HG03469 (cell line): ENCODE measurements around the gene TSPEAR.
"Not testable (repeated sequence)": the region's sequence is repeated elsewhere in the genome, so short reads cannot be mapped to it uniquely, and the experiment has no call there.

ENCODE experiments used
- ATAC-seq: cut with Tn5 transposase; IDR thresholded peaks from one replicate; pipeline ENCODE4 v1.9.1; 2021; ENCODE audit warnings: mild to moderate bottlenecking, moderate library complexity, moderate number of reproducible peaks; ENCODE audit not compliant: unreplicated experiment

TSPEAR gene

DNA sequence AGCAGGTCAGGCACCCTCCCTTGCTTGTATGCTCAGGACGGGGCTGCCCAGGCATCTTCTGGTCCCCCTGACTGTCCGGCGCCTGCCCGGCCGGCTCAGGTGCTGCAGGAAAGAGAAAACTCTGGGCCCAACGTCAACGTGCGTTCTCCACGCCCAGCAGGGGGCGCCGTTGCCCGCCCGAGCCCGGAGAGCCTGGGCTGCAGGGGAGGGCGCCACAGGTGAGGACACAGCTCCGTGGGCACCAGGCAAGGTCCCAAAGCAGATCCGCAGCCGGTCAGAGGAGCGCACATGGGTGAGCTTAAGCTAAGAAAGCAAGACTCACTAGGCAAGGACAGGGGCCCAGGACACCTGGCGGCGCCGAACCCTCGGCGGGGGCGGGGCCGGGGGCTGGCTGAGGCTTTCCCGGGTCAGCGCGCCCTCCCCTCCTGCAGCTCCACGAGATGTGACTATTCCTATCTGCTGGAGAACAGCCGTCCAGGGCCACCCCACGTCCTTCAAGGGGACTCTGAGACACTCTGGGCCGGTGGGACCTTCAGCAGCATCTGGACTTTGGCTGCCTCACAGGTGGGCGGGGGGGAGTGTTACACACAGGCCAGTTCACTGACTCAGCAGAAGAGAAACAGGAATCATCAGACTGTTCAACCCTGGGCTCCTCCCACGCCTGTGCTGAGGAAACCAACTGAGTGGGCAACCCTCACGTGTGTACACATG, 200.7 kb downstream of the TSPEAR start:
- ATAC-seq, result no peak

DNA sequence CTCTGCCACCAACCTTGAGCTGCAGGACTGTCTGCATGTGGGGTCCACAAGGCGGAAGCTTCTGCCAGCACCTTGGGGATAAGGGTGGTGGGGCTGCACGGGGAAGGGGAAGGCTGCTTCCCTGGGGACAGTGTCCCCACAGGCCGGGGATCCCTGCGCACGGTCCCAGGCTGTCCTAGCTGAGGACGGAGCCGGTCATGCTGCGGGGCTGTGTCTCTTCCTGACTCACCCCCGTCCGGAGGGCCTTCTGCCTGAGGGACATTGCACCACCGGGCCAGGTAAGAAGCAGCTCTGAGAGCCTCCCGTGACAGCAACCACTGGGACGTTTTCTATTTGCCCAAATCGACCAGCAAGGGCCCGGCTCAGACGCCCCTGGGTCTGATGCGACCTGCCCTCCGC, 201.3 kb downstream of the TSPEAR start:
- no peak for ATAC-seq

DNA sequence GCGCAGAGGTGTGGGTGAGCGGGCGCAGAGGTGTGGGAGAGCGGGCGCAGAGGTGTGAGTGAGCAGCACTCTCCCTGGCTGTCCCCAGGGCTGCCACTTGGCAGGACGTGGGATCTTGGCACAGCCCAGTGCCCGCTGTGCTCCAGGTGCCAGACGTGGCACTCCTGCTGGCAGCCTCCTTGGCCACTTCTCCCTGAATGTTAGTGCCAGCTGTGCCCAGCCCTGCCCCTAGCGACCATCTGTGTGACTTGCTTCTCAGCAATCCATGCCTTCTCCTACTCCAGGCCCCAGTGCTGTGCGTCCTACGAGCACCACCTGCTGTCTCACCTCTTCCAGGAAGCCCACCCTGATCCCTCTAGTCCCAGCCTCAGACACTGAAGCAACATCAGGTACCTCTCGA, 201.8 kb downstream of the TSPEAR start:
- ATAC-seq, result no peak

DNA sequence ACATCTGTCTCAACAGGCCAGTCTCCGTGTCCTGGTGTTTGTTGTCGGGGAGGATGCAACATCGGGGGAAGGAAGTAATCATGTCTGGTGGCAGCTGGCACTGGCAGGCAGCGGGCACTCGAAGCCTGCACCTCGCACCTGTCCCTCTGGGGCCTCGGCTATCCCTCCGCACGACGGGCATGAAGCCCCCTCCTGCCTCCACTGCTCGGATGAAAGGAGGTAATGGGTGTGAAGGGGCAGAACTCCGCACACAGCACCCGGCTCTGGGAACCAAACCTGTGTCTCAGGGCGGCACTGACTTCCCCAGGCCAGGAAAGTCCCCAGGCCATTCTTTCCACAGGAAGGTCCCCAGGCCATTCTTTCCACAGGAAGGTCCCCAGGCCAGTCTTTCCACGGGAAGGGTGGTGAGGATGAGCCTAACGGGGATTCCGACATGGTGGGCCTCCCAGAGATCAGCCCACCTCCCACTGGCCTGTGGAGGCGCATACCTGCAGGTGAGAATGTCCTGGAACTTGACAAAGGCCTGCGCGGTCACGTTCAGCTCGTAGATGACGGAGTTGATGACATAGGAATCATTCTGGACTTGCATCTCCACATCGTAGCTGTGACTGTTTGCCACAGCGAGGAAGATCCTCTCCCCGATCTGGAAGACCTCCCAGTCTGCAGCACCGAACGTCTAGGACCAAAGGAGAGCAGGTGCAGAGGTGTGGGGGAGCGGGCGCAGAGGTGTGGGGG, 202.5 kb downstream of the TSPEAR start:
- no peak for ATAC-seq

DNA sequence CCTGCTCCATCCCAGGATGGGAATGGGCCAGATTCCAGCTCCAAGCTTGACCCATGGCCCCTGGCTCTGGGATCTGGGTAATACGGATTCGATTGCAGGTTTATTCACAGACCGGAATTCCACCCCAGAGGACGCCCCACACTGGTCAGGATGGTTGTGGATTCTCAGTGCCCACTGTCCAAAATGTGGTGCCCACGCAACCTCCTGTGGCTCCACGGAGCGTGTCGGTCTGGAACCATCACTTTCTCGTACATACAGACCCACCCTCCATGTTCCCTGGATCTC, 203.0 kb downstream of the TSPEAR start:
- ATAC-seq, result no peak

DNA sequence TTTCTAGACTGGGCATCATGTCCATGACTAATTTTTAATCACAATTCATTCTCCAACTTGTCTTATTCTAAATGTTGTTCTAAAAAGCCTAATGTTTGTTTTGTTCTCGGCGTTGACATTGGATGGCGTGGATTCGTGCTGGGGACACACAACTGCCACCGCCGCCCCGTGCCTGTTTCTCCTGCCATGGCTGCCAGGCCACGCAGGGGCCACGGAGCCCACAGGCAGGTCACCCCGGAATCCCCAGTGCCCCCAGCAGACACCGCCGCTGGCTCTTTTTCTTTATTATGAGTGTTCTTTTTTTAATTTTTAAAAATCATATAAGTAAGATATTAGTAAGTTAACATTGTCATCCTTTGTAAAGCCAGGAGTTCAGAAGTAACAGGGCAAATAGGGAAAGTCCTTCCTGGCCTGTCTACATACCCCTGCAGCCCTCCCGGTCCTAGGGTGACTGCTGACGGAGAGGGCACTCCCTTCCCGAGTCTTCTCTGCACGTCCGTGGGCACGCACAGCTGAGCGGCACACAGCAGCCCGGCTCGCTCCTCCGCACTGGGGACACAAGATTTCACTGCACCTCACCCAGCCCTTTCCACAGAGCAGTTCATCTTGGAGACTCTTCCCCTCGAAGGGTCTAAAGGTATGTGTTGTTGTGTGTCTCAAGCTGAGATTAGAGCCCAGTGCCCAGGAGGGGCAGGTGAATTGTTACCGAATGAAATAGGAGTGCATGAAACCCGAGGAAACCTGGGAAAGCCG, 203.5 kb downstream of the TSPEAR start:
- ATAC-seq, result no peak

DNA sequence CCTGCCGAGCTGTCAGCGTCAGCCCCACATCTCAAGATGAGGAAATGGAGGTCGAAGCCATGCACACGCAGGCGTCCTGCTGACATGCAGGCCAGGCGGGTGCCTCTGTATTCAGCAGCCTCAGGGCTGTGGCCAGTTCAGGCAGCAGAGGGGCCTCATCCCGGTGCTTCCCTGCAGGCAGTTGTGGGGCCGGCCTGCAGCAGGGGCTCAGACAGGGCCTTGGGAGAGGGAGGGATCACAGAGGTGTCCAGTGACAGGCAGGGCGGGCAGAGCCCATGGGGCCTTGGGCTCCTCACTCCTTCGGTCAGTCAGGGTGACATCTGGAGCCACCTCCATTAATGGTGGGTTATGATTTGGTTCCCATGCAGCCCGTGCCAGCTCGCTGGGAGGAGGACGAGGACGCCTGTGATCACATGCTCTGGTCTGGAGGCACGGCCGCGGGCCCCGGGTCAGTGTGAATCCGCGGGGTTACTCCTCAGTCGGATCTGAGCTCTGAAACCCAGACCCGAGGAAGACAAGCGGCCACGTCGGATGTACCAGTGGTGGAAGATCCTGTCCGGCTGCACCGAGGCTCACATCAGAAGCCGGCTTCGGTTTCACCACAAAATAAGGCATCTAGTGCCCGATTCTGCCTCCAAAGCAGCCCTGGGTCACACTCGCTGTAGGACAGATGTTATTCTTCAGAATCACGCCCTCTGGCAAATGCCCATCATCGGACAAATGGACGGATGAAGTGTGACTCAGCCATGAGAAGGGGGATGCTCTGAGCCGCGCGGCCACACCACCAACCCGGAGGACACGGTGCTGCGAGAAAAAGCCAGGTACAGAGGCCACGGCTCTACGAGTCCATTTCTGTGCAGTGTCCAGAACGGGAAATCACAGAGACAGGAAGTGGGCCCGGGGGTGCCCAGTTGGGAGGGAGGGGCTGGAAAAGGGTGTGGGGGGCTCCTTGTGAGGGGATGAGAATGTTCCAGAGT, 204.8 kb downstream of the TSPEAR start:
- no peak for ATAC-seq

DNA sequence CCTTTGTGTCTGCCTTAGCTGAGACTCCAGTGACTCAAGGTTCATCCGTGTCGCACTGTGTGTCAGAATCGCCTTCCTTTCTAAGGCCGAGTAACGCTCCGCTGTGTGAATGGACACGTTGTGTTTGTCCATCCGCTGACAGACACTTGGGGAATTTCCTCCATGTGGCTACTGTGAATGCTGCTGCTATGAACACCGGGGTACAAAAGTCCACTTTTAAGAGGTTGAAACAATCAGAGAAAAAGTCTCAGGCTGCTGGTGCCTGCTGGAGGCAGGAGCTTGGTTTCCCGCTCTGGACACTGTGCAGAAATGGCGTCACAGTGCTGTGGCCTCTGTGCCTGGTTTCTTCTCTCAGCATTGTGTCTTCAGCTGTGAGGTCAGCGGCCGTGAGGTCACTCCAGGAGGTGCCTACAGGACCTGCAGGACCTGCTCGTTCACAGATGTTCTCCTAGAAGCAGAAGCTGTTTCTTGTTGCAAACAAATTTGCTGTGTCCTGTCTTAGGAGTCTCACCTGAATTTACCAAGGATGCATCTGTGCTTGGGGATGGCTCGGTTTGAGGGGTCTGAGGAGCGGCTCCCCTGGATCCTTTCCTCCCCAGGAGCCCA, 205.6 kb downstream of the TSPEAR start:
- ATAC-seq, result no peak

DNA sequence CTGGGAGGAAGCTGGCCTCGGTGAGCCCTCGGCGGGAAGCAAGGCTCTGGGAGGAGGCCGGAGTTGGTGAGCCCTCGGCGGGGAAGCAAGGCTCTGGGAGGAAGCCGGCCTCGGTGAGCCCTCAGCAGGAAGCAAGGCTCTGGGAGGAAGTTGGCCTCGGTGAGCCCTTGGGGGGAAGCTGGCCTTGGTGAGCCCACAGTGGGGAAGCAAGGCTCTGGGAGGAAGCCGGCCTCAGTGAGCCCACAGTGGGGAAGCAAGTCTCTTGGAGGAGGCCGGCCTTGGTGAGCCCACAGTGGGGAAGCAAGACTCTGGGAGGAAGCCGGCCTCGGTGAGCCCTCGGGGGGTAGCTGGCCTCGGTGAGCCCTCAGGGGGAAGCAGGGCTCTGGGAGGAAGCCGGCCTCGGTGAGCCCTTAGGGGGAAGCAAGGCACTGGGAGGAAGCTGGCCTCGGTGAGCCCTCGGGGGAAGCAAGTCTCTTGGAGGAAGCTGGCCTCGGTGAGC, 207.4 kb downstream of the TSPEAR start:
- no peak for ATAC-seq

DNA sequence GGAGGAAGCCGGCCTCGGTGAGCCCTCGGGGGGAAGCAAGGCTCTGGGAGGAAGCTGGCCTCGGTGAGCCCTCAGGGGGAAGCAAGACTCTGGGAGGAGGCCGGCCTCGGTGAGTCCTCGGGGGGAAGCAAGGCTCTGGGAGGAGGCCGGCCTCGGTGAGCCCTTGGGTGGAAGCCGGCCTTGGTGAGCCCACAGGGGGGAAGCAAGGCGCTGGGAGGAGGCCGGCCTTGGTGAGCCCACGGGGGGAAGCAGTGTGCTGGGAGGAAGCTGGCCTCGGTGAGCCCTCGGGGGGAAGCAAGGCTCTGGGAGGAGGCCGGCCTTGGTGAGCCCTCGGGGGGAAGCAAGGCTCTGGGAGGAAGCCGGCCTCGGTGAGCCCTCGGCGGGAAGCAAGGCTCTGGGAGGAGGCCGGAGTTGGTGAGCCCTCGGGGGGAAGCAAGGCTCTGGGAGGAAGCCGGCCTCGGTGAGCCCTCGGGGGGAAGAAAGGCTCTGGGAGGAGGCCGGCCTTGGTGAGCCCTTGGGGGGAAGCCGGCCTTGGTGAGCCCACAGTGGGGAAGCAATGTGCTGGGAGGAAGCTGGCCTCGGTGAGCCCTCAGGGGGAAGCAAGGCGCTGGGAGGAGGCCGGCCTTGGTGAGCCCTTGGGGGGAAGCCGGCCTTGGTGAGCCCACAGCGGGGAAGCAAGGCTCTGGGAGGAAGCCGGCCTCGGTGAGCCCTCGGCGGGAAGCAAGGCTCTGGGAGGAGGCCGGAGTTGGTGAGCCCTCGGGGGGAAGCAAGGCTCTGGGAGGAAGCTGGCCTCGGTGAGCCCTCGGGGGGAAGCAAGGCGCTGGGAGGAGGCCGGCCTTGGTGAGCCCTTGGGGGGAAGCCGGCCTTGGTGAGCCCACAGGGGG, 208.1 kb downstream of the TSPEAR start:
- ATAC-seq, result not testable (repeated sequence)

DNA sequence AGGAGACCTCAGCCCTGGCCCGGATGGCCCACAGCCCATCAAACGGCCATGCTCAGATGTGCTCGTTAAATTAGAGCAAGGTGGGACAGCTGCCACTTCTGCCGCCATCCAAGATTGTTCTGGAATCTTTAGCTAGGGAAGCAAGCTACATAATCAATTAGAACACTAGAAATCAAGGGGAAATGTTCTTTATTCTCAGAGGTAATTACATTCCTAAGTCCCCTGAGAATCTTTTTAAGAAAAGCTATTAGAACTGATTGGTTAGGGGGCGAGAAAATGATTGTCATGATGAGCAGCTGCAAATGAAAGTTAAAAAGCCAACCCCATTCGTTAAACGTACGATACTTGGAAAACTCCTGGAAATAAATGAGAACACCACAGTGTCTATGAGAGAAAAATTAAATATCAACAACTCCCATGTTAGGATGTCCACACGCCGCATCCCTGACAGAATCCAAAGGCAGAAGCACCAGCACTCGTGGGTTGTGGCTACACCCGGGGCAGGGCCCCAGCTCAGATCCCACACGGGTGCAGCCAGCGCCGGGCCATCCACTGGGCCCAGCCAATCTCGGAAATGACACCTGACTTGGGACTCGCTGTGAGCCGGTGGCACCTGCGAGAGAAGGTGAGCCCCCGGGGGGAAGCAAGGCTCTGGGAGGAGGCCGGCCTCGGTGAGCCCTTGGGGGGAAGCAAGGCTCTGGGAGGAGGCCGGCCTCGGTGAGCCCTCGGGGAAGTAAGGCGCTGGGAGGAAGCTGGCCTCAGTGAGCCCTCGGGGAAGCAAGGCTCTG, 209.0 kb downstream of the TSPEAR start:
- ATAC-seq, result no peak

DNA sequence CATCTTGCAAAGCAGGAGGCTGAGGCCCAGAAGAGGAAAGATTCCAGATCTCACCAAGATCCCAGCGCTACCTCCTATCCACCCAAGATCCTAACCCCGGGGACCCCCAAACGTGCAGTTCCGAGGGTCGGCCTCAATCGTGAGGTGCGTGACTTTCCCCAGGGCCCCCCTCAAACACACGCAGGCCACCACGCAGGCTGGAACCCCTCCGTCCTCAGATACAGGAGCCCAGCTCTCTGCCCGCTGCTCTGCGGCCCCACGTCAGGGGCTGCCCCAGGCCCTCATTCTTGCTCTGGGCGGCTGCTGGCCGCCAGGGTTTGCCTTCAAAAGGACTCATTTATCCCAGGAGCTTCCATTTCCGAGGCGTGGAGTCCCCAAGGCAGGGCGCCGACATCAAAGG, 211.3 kb downstream of the TSPEAR start:
- no peak for ATAC-seq

DNA sequence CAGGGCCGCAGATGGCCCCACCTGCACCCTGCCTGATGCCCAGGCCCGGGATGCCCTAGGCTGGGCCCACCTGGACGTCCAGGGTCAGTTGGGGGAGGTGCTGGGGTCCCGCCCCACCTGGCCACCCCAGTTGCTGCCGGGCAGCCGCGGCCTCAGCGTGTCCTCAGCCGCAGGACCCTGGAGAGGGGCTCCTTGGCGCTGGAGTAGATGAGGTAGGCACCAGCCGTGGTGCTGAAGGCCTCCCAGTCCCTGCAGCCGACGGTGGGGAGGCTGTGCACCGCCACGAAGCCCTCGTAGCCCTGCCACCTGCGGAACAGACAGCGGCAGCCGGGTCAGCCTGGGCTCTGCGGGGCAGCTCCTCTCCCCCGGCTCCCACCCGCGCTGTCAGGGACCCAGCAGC, 211.7 kb downstream of the TSPEAR start:
- ATAC-seq, result no peak

DNA sequence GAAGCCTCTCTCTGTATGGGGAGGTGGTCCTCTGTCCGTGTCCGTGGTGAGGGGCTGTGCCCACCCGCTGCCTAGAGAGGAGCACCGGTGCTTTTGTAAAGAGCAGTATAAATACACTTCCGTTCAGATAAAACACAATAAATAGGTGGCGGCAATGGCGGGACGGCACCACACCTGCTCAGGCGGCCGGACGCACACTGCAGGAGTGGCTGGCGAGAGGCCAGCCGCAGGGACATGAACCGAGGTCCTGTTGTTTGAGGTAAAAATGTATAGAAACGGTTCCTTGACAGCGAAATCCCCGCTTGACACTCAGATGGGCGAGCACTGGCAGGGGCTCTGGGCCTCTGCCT, 212.2 kb downstream of the TSPEAR start:
- ATAC-seq, result no peak

DNA sequence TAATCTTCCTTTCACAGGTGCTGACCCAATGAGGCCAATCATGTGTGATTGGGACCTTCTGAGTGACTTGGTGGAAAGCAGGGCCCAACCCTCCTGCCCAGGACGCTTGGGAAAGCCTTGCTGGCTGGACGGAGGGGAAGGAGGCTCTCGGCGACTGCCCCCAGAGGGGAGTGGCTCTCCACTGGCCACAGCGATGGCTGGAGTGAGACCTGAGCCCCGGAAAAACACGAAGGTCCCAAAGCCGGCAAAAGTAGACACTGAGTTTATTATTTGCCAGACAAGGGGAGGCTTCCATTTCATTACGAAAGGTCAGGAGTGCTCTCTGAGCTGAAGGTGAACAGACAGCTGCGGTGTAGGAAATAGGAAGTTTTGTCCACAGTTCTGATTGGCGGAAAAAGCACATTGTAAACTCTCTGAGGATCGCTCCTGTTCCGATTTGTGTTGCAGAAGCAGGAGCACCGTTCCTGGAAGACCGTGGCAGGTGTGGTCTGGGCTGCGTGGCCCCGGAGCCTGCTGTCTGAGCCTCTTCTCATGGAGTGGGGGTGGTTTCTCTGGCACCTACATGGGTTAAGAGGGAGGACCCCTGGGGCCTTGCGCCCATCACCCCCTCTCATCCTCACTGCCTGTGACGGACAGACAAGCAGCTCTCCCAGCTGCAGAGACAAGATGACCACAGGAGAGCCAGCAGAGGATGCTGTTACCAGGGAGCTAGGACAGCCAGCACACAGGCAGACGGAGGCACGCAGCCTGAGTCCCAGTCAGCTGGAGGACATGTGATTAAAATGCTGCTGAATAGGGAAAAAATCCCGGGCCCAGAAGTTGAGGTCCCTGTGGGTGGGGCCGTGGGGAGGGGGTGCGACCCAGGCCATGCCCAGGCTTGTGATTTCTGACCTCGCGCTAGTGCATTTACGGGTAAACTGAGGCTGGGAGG, 212.8 kb downstream of the TSPEAR start:
- ATAC-seq, result no peak

DNA sequence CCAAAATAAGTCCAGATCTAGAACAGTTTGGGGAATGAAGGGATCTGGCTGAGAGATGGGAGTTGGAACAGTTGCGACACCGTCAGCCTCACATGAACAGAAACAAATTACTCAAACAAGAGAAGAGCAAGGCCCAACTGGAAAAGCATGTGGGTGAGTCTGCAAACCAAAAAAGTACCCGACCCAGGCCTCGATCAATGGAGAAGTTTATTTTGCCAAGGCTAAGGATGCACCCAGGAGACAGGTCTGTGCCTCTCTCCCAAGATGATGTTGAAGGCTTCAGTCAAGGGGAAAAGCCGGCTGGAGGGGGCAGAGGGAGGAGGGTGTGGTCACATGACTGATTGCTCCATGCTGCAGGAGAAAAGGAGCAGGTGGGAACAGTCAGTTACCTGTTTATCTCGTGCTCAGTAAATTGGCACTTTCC, 213.7 kb downstream of the TSPEAR start:
- ATAC-seq, result no peak
